Measurements from ENCODE around the gene GRK5.

DNA sequence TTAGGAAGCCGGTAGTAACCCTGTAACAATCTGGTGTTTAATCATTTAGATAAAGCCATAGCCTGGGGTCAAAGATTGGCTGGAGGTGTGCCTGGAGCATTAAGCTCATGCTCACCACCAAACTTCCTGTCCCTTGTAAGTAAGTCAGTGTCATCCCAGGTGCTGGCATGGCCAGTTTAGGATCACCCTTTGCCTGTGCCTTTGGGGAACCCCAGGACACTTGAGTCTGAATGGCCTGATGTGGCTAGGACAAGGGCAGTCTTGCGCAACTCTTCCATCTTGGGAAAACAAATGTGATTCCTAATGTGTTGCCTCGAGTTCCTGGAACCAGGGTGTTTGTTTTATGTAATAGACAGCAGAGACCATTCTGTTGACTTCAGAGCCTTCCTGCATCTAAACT, 154.8 kb downstream of the GRK5 start:
- no peak for TF ChIP-seq POLR2A (IDR thresholded peaks at IDR 0.05; ENCODE audit: low read length)
- TF ChIP-seq GATA1 (IDR thresholded peaks at IDR 0.05; ENCODE audit: low read depth, low read length), result no peak

Data from erythroblast (primary cell).